Smooth muscle cell (in vitro differentiated cells): ENCODE results near the gene FNDC11. TPM values are rescaled to one million over a fixed set of nuclear protein-coding genes. Genes with fewer than 3 reads are reported as not detected.

Source experiments
- DNase-seq: peaks from one replicate; lab custom pipeline; 2025; ENCODE audit not compliant: unreplicated experiment; lab: John Stamatoyannopoulos, UW
- H2AFZ ChIP-seq: fragments of 200-600 bp; sonication (generic); 2 replicates; pipeline ENCODE4 v1.6.0; 2016; ENCODE audit warnings: antibody characterized with exemption, low read depth, mild to moderate bottlenecking
- H3F3A ChIP-seq: fragments of 200-600 bp; sonication (generic); 2 replicates; pipeline ENCODE4 v1.6.0; 2017; ENCODE audit warnings: antibody characterized with exemption, low read depth
- H3K27ac ChIP-seq: fragments of 200-600 bp; sonication (generic); 2 replicates; pipeline ENCODE4 v1.5.1; 2016; ENCODE audit warnings: low read depth, mild to moderate bottlenecking
- H3K27me3 ChIP-seq: fragments of 200-600 bp; sonication (generic); 2 replicates; pipeline ENCODE4 v1.6.1; 2016; ENCODE audit warnings: low read depth, mild to moderate bottlenecking
- H3K36me3 ChIP-seq: fragments of 200-600 bp; sonication (generic); 2 replicates; pipeline ENCODE4 v1.5.1; 2016; ENCODE audit warnings: low read depth
- H3K4me1 ChIP-seq: fragments of 200-600 bp; sonication (generic); 2 replicates; pipeline ENCODE4 v1.5.1; 2016; ENCODE audit warnings: low read depth
- H3K4me2 ChIP-seq: fragments of 200-600 bp; sonication (generic); 2 replicates; pipeline ENCODE4 v1.6.0; 2016; ENCODE audit warnings: mild to moderate bottlenecking
- H3K4me3 ChIP-seq: fragments of 200-600 bp; sonication (generic); 2 replicates; pipeline ENCODE4 v1.5.1; 2016; ENCODE audit warnings: mild to moderate bottlenecking
- H3K79me2 ChIP-seq: fragments of 200-600 bp; sonication (generic); 2 replicates; pipeline ENCODE4 v1.6.0; 2016; ENCODE audit warnings: low read depth, mild to moderate bottlenecking
- H3K9ac ChIP-seq: fragments of 200-600 bp; sonication (generic); 2 replicates; pipeline ENCODE4 v1.6.0; 2016; ENCODE audit warnings: low read depth
- H3K9me3 ChIP-seq: fragments of 200-600 bp; sonication (generic); replicated peaks from 2 replicates; pipeline ENCODE4 v1.5.1; 2016; ENCODE audit warnings: low read depth
- H4K20me1 ChIP-seq: fragments of 200-600 bp; sonication (generic); 2 replicates; pipeline ENCODE4 v1.6.0; 2016; ENCODE audit warnings: low read depth
- WGBS: methylation state at CpG from one replicate; pipeline ENCODE4 v1.1.7; 2016; ENCODE audit warnings: low lambda C conversion rate; 5-methylcytosine and 5-hydroxymethylcytosine counted together
- polyA plus RNA-seq: library from polyadenylated mRNA; unstranded; fragments of >200 nt; fragmentation: Nextera tagmentation; extraction: Ambion mirVana; gene quantifications from 2 replicates; pipeline ENCODE4 v1.2.1, GENCODE V29; 2016
- total RNA-seq: library from RNA; depleted of rRNA; stranded (reverse); fragments of >200 nt; gene quantifications from 2 replicates; pipeline ENCODE4 v1.2.3, GENCODE V29; 2014
- TF ChIP-seq, protein P1 (sequence below): fragments of 200-600 bp; sonication (generic); IDR thresholded peaks from 2 replicates; pipeline ENCODE4 v1.5.1; 2017; ENCODE audit warnings: borderline replicate concordance, mild to moderate bottlenecking, antibody characterized with exemption; ENCODE audit not compliant: insufficient read depth, poor library complexity, severe bottlenecking

FNDC11 gene
- total and polyA plus RNA-seq, 2 experiments from 2014 or later: 0.72 to 3.6 TPM

DNA sequence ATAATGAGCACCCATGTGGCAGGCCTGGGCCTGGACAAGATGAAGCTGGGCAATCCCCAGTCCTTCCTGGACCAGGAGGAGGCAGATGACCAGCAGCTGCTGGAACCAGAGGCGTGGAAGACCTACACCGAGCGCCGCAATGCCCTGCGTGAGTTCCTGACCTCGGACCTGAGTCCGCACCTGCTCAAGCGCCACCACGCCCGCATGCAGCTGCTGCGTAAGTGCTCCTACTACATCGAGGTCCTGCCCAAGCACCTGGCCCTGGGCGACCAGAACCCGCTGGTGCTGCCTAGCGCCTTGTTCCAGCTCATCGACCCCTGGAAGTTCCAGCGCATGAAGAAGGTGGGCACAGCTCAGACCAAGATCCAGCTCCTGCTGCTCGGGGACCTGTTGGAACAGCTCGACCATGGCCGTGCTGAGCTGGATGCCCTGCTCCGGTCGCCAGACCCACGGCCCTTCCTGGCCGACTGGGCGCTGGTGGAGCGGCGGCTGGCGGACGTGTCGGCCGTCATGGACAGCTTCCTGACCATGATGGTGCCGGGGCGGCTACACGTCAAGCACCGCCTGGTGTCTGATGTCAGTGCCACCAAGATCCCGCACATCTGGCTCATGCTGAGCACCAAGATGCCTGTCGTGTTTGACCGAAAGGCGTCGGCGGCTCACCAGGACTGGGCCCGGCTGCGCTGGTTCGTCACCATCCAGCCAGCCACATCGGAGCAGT lies 1.9 kb downstream of the FNDC11 start:
- Histone ChIP-seq H3K27ac (no peak overlapping the region), H3K9me3 (no peaks in the 10 kb centered on the region), H3K4me1 (peaks cover 8% of the 10 kb centered on the region), H3K27me3 (no peaks in the 10 kb centered on the region), H3K36me3 (no peaks in the 10 kb centered on the region), H3F3A (peaks cover 18% of the 10 kb centered on the region), H2AFZ (no peak overlapping the region), H3K79me2 (no peaks in the 10 kb centered on the region), H4K20me1 (no peaks in the 10 kb centered on the region), H3K4me2 (no peak overlapping the region), H3K4me3 (no peak overlapping the region), H3K9ac (no peak overlapping the region)
- WGBS: 98% methylated on average over 45 of the region's 45 CpGs
- TF ChIP-seq, protein P1, sequence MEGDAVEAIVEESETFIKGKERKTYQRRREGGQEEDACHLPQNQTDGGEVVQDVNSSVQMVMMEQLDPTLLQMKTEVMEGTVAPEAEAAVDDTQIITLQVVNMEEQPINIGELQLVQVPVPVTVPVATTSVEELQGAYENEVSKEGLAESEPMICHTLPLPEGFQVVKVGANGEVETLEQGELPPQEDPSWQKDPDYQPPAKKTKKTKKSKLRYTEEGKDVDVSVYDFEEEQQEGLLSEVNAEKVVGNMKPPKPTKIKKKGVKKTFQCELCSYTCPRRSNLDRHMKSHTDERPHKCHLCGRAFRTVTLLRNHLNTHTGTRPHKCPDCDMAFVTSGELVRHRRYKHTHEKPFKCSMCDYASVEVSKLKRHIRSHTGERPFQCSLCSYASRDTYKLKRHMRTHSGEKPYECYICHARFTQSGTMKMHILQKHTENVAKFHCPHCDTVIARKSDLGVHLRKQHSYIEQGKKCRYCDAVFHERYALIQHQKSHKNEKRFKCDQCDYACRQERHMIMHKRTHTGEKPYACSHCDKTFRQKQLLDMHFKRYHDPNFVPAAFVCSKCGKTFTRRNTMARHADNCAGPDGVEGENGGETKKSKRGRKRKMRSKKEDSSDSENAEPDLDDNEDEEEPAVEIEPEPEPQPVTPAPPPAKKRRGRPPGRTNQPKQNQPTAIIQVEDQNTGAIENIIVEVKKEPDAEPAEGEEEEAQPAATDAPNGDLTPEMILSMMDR: no peak
- no peak for DNase-seq

DNA sequence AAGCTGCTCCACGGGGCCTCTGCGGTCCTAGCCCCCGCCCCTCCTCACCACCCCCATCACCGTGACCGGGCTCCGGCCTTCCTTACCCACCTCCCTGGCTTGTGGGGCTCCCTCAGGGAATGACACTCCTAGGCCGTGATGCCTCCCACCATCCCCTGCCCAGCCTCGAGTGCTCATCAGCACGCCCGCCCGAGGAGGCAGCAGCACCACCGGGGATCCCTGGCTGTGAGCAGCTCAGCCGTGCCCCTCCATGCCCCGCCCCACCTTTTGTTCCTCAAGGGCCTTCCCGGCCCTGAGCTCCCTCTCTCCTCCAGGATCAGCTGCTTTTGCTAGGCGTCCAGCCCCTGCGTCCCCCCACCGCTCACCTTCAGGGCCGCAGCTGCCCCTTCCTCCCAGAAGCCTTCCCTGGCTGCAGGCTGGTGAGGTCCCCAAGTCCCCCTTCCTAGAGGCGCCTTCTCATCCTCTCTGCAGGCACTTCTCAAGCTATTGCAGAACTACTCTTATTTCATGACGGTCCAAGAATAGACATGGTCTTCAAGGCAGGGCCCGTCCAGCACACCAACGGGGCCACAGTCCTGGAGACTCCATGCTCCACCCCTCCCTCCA lies 3.0 kb downstream of the FNDC11 start:
- Histone ChIP-seq H3K9ac (no peak overlapping the region), H3K4me2 (no peak overlapping the region), H3K27me3 (no peaks in the 10 kb centered on the region), H3K79me2 (no peaks in the 10 kb centered on the region), H3F3A (peaks cover 18% of the 10 kb centered on the region), H2AFZ (no peak overlapping the region), H3K4me1 (peaks cover 8% of the 10 kb centered on the region), H3K27ac (no peak overlapping the region), H3K9me3 (no peaks in the 10 kb centered on the region), H3K4me3 (no peak overlapping the region), H3K36me3 (no peaks in the 10 kb centered on the region), H4K20me1 (no peaks in the 10 kb centered on the region)
- TF ChIP-seq, protein P1: no peak
- no peak for DNase-seq
- 83% methylated on average over 19 of the region's 23 CpGs for WGBS

DNA sequence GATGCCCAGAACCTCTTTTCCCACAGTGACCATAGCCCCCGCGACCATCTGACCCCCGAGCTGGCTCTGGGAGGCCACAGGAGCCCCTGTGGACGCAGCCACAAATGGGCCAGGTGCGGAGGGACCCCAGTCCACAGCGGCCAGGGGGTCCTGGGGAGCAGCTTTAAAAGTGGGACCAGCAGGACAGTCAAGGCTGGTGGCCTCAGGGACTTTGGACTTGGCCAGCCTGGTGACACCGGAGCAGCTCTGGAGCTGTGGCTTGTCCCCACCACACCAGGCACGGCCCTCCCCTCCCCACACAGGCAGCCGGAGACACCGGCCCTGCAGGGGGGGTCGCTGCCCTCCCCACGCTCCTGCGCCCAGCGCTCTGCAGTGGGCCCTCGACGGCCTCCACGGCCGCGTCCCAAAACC lies 3.5 kb downstream of the FNDC11 start:
- Histone ChIP-seq H4K20me1 (no peaks in the 10 kb centered on the region), H3K79me2 (no peaks in the 10 kb centered on the region), H3K9me3 (no peaks in the 10 kb centered on the region), H3F3A (peaks cover 16% of the 10 kb centered on the region), H2AFZ (no peak overlapping the region), H3K4me3 (no peak overlapping the region), H3K27me3 (no peaks in the 10 kb centered on the region), H3K9ac (no peak overlapping the region), H3K27ac (no peak overlapping the region), H3K4me2 (no peak overlapping the region), H3K36me3 (no peaks in the 10 kb centered on the region), H3K4me1 (peaks cover 8% of the 10 kb centered on the region)
- TF ChIP-seq, protein P1: no peak
- 93% methylated on average over 18 of the region's 19 CpGs for WGBS
- DNase-seq: no peak
